Inflammatory macrophage treated with lipopolysaccharide for 4 hours (primary cell): ENCODE data around the gene CHRNB4.

ENCODE experiments used
- DNase-seq: peaks from one replicate; pipeline ENCODE4 v3.0.0-alpha.2; 2020

Gene CHRNB4

GRCh38 chr15:78630886-78631633 is 9.9 kb downstream of the CHRNB4 start:
- no peak for DNase-seq

GRCh38 chr15:78629716-78630065 is 11.3 kb downstream of the CHRNB4 start:
- no peak for DNase-seq

GRCh38 chr15:78629031-78629715 is 11.8 kb downstream of the CHRNB4 start:
- no peak for DNase-seq

GRCh38 chr15:78628227-78628626 is 12.8 kb downstream of the CHRNB4 start:
- no peak for DNase-seq

- no peak for DNase-seq
Observed at GRCh38 chr15:78627348-78627747, 13.7 kb downstream of the CHRNB4 start.

GRCh38 chr15:78626381-78626995 is 14.5 kb downstream of the CHRNB4 start:
- DNase-seq = no peak

GRCh38 chr15:78625606-78626280 is 15.3 kb downstream of the CHRNB4 start:
- no peak for DNase-seq

- DNase-seq = no peak
Observed at GRCh38 chr15:78624651-78625590, 16.1 kb downstream of the CHRNB4 start.

GRCh38 chr15:78623786-78624497 is 17.1 kb downstream of the CHRNB4 start:
- no peak for DNase-seq

GRCh38 chr15:78621810-78622402 is 19.1 kb downstream of the CHRNB4 start:
- no peak for DNase-seq

GRCh38 chr15:78620527-78621421 is 20.2 kb downstream of the CHRNB4 start, which contains the start of gene CHRNA3:
CHRNA3 (minus strand) TSS chr15:78620996; CDS start chr15:78620794, 202 bp downstream.
- DNase-seq = no peak

- no peak for DNase-seq
Observed at GRCh38 chr15:78620021-78620526, 20.9 kb downstream of the CHRNB4 start.

GRCh38 chr15:78619022-78619950 is 21.7 kb downstream of the CHRNB4 start:
- DNase-seq = no peak

GRCh38 chr15:78618490-78618934 is 22.5 kb downstream of the CHRNB4 start:
- DNase-seq = peak; percentile 82

- no peak for DNase-seq
Observed at GRCh38 chr15:78618064-78618463, 22.9 kb downstream of the CHRNB4 start.

- DNase-seq = no peak
Observed at GRCh38 chr15:78617516-78617915, 23.5 kb downstream of the CHRNB4 start.

GRCh38 chr15:78617076-78617475 is 23.9 kb downstream of the CHRNB4 start:
- peak; percentile 68 for DNase-seq

- DNase-seq = no peak
Observed at GRCh38 chr15:78616506-78616905, 24.5 kb downstream of the CHRNB4 start.
